ENCODE measurements around the gene RNASEH2C. TPM values are rescaled to one million over a fixed set of nuclear protein-coding genes. Genes with fewer than 3 reads are reported as not detected.

RNASEH2C gene
- total RNA-seq, 1 experiment from 2014 or later = 31.8 TPM

- Histone ChIP-seq H3K4me1 (replicated peaks; ENCODE audit: insufficient read depth) (peaks cover 9% of the 10 kb centered on the region), H3K4me3 (peak overlapping the region; percentile 90), H3K36me3 (ENCODE audit: low read depth) (no peaks in the 10 kb centered on the region; the same call in 1 of the 2 replicates), H3K27me3 (ENCODE audit: insufficient read depth, low read depth) (no peaks in the 10 kb centered on the region), H3K79me2 (ENCODE audit: low read depth) (peaks cover 23% of the 10 kb centered on the region), H3K9me3 (ENCODE audit: insufficient read depth, low read depth) (no peaks in the 10 kb centered on the region), H3K4me2 (peak overlapping the region; percentile 83), H2AFZ (peak overlapping the region; percentile 85), H4K20me1 (ENCODE audit: insufficient read depth) (0 out of 2 replicates have a peak, but pooled peaks cover 9% of the 10 kb centered on the region), H3K27ac (no peak overlapping the region), H3K9me2 (ENCODE audit: insufficient read depth) (no peaks in the 10 kb centered on the region), H3F3A (ENCODE audit: insufficient read depth, low read depth) (peaks cover 23% of the 10 kb centered on the region; the same call in 1 of the 2 replicates)
- peak in 1 of 2 experiments; percentile 35 for DNase-seq
- POLR2A ChIA-PET (ENCODE audit: unreplicated experiment) = interaction anchor here (0.6 to 1.3 kb wide), 6 partner anchors 7 to 1403 kb away, joined by 3 to 20 read pairs (median 4); partner anchors contain the start of gene KAT5
- TF ChIP-seq EZH2 (IDR thresholded peaks at IDR 0.05; ENCODE audit: low read depth) (no peak), CTCF (conservative IDR thresholded peaks at IDR 0.05) (no peak)
- intact Hi-C loops (cut with micrococcal nuclease; ENCODE audit: unreplicated experiment) = no loop called here
- BruUV-seq (replicated peaks) = no TSS peak
- CTCF ChIA-PET = interaction anchor here (0.5 to 1.6 kb wide), 4 partner anchors 60 to 669 kb away, joined by 4 to 12 read pairs (median 8); partner anchors contain the start of genes BANF1 and EIF1AD
Observed at GRCh38 chr11:65719871-65720210, 757 bp downstream of the RNASEH2C start.

GRCh38 chr11:65718964-65719492, 1.6 kb downstream of the RNASEH2C start:
- peaks cover 9% of the 10 kb centered on the region for H3K4me1 ChIP-seq (replicated peaks; ENCODE audit: insufficient read depth)
- ChIA-PET POLR2A (ENCODE audit: unreplicated experiment) (interaction anchor here (0.5 to 0.8 kb wide), 5 partner anchors 10 to 425 kb away, joined by 3 to 16 read pairs (median 5); no protein-coding TSS in a partner anchor), CTCF (interaction anchor here (0.5 to 1.6 kb wide), 3 partner anchors 60 to 283 kb away, joined by 4 to 12 read pairs (median 12); partner anchors contain the start of genes BANF1 and EIF1AD)
- DNase-seq = no peak
- no peak overlapping the region for H2AFZ ChIP-seq
- H4K20me1 ChIP-seq (ENCODE audit: insufficient read depth) = peaks cover 9% of the 10 kb centered on the region; the same call in 1 of the 2 replicates
- H3K36me3 ChIP-seq (ENCODE audit: low read depth) = peaks cover 4% of the 10 kb centered on the region; the same call in 1 of the 2 replicates
- peak overlapping the region; percentile 90 for H3K4me3 ChIP-seq
- H3K27ac ChIP-seq = no peak overlapping the region
- no TSS peak for BruUV-seq (replicated peaks)
- intact Hi-C loops (cut with micrococcal nuclease; ENCODE audit: unreplicated experiment) = no loop called here
- peak overlapping the region; percentile 83 for H3K4me2 ChIP-seq
- H3F3A ChIP-seq (ENCODE audit: insufficient read depth, low read depth) = peaks cover 25% of the 10 kb centered on the region; the same call in 1 of the 2 replicates
- TF ChIP-seq EZH2 (IDR thresholded peaks at IDR 0.05; ENCODE audit: low read depth) (no peak), CTCF (conservative IDR thresholded peaks at IDR 0.05) (no peak)
- H3K9me3 ChIP-seq (ENCODE audit: insufficient read depth, low read depth) = no peaks in the 10 kb centered on the region
- H3K9me2 ChIP-seq (ENCODE audit: insufficient read depth) = no peaks in the 10 kb centered on the region
- peaks cover 23% of the 10 kb centered on the region for H3K79me2 ChIP-seq (ENCODE audit: low read depth)
- no peaks in the 10 kb centered on the region for H3K27me3 ChIP-seq (ENCODE audit: insufficient read depth, low read depth)

GRCh38 chr11:65718531-65718930, 2.1 kb downstream of the RNASEH2C start:
- DNase-seq = no peak
- Histone ChIP-seq H3K4me2 (peak overlapping the region; percentile 83), H3K9me2 (ENCODE audit: insufficient read depth) (no peaks in the 10 kb centered on the region), H4K20me1 (ENCODE audit: insufficient read depth) (peaks cover 9% of the 10 kb centered on the region; the same call in 1 of the 2 replicates), H3K36me3 (ENCODE audit: low read depth) (peaks cover 6% of the 10 kb centered on the region; the same call in 1 of the 2 replicates), H3K79me2 (ENCODE audit: low read depth) (peaks cover 26% of the 10 kb centered on the region), H3K4me3 (no peak overlapping the region), H3K27me3 (ENCODE audit: insufficient read depth, low read depth) (no peaks in the 10 kb centered on the region), H3K9me3 (ENCODE audit: insufficient read depth, low read depth) (no peaks in the 10 kb centered on the region), H3K27ac (no peak overlapping the region), H3F3A (ENCODE audit: insufficient read depth, low read depth) (peaks cover 25% of the 10 kb centered on the region; the same call in 1 of the 2 replicates), H3K4me1 (replicated peaks; ENCODE audit: insufficient read depth) (peaks cover 9% of the 10 kb centered on the region), H2AFZ (no peak overlapping the region)
- intact Hi-C loops (cut with micrococcal nuclease; ENCODE audit: unreplicated experiment) = no loop called here
- TF ChIP-seq CTCF (conservative IDR thresholded peaks at IDR 0.05) = no peak
- no peak for TF ChIP-seq EZH2 (IDR thresholded peaks at IDR 0.05; ENCODE audit: low read depth)
- no TSS peak for BruUV-seq (replicated peaks)
- POLR2A ChIA-PET (ENCODE audit: unreplicated experiment) = interaction anchor here (0.8 kb wide), 1 partner anchor 141 kb away, joined by 16 read pairs; no protein-coding TSS in a partner anchor
- CTCF ChIA-PET = no interaction called here

Measured in PC-9 (cell line).